Neural progenitor cell (in vitro differentiated cells): Measurements from ENCODE around the gene MYEOV.

Experiments
- CTCF ChIP-seq: fragments of 200-600 bp; sonication (generic); IDR thresholded peaks from 2 replicates; pipeline ENCODE4 v1.5.1; 2017; ENCODE audit warnings: antibody characterized with exemption, mild to moderate bottlenecking
- EZH2 ChIP-seq: fragments of 200-600 bp; sonication (generic); IDR thresholded peaks from 2 replicates; pipeline ENCODE4 v1.6.1; 2017; ENCODE audit warnings: antibody characterized with exemption, mild to moderate bottlenecking, moderate library complexity
- EZH2phosphoT487 ChIP-seq: fragments of 200-600 bp; sonication (generic); IDR thresholded peaks from 2 replicates; pipeline ENCODE4 v1.6.1; 2017; ENCODE audit warnings: antibody characterized with exemption

GRCh38 chr11:69320326-69320725 lies 26.4 kb downstream of the MYEOV start:
- TF ChIP-seq CTCF (no peak), EZH2 (no peak), EZH2phosphoT487 (no peak)
